ENCODE measurements around the gene OSBPL2. TPM values are rescaled to one million over a fixed set of nuclear protein-coding genes. Genes with fewer than 3 reads are reported as not detected.

OSBPL2 gene
- total and polyA plus RNA-seq, 4 donors: 9.9 to 19.7 (median 12.3) TPM

GRCh38 chr20:62231292-62231691, 7.0 kb upstream of the OSBPL2 start:
- H3K9me3 ChIP-seq (ENCODE audit: control insufficient read depth in 4 of 4, low read length in 3 of 4): no peaks in the 10 kb centered on the region
- TF ChIP-seq GABPA (IDR thresholded peaks at IDR 0.05 in 1 of 2, conservative IDR thresholded peaks at IDR 0.05 in 1 of 2): no peak
- no peak for TF ChIP-seq HNF4A (conservative IDR thresholded peaks at IDR 0.05)
- TF ChIP-seq EGR1 (IDR thresholded peaks at IDR 0.05; ENCODE audit: low read depth in 2 of 2): no peak
- TF ChIP-seq JUND (IDR thresholded peaks at IDR 0.05): no peak
- TF ChIP-seq ATF3 (IDR thresholded peaks at IDR 0.05): no peak
- TF ChIP-seq RAD21 (IDR thresholded peaks at IDR 0.05): no peak
- no peak for TF ChIP-seq REST (IDR thresholded peaks at IDR 0.05)
- TF ChIP-seq ZBTB33 (IDR thresholded peaks at IDR 0.05): no peak
- TF ChIP-seq MAX (IDR thresholded peaks at IDR 0.05): no peak
- TF ChIP-seq SP1 (IDR thresholded peaks at IDR 0.05): no peak
- TF ChIP-seq YY1 (IDR thresholded peaks at IDR 0.05): no peak
- no peak for TF ChIP-seq FOXA2 (IDR thresholded peaks at IDR 0.05)
- TF ChIP-seq FOXA1 (IDR thresholded peaks at IDR 0.05): no peak
- TF ChIP-seq TAF1 (conservative IDR thresholded peaks at IDR 0.05): no peak
- no peak for TF ChIP-seq NR2F2 (IDR thresholded peaks at IDR 0.05)
- TF ChIP-seq HNF4G (IDR thresholded peaks at IDR 0.05): no peak
- TF ChIP-seq RXRA (IDR thresholded peaks at IDR 0.05): no peak
- no peak for TF ChIP-seq CTCF (IDR thresholded peaks at IDR 0.05; ENCODE audit: low read depth, low read length, missing input control)
- DNase-seq (ENCODE audit: low spot score): no peak
- WGBS: 89% methylated on average over 6 of the region's 6 CpGs
- no peaks in the 10 kb centered on the region for H3K27me3 ChIP-seq (ENCODE audit: control insufficient read depth in 4 of 4, insufficient read depth in 4 of 4, low read length in 3 of 4)
- H3K4me1 ChIP-seq (ENCODE audit: control insufficient read depth in 4 of 4, insufficient read depth in 4 of 4, low read length in 3 of 4): no peaks in the 10 kb centered on the region
- H3K4me3 ChIP-seq (ENCODE audit: low read depth in 1 of 3, low read length in 3 of 3): no peak overlapping the region
- no peaks in the 10 kb centered on the region for H3K36me3 ChIP-seq (ENCODE audit: control insufficient read depth in 4 of 4, insufficient read depth in 3 of 4, low read depth in 1 of 4, low read length in 3 of 4)
- no peak overlapping the region for H3K9ac ChIP-seq (ENCODE audit: low read depth in 1 of 2, low read length in 2 of 2)
- no peak overlapping the region for H3K27ac ChIP-seq (ENCODE audit: low read depth in 1 of 2, low read length in 2 of 2)

Measured in liver (tissue), 9 donors.